Heart left ventricle (tissue), 16 donors: ENCODE results near the gene C2orf81. TPM values are rescaled to one million over a fixed set of nuclear protein-coding genes. Genes with fewer than 3 reads are reported as not detected.
"Not testable (repeated sequence)": the region's sequence is repeated elsewhere in the genome, so short reads cannot be mapped to it uniquely, and the experiment has no call there.

Experiments used
- ATAC-seq, 4 donors: fragments of 200-7000 bp; cut with Tn5 transposase; one replicate each; pipeline ENCODE4 v1.9.1; 2020 to 2022; ENCODE audit warnings: moderate library complexity in 4 of 4, mild to moderate bottlenecking in 3 of 4, moderate number of reproducible peaks in 1 of 4
- DNase-seq, 5 donors: peaks; one replicate each; pipeline ENCODE4 v3.0.0-alpha.2; 2020
- H3K27ac ChIP-seq, 12 donors: fragments of 200-600 bp; sonication (generic) in 4 of 12; one replicate each; pipeline versions ENCODE4 v1.5.0 to v1.8.0; 2016 to 2022; ENCODE audit warnings: mild to moderate bottlenecking in 2 of 12
- H3K27me3 ChIP-seq, 9 donors: fragments of 200-600 bp; sonication (generic) in 2 of 9; one replicate each; pipeline versions ENCODE4 v1.5.1 to v1.8.0; 2016 to 2022; ENCODE audit warnings: mild to moderate bottlenecking in 3 of 9
- H3K36me3 ChIP-seq, 9 donors: fragments of 200-600 bp; sonication (generic) in 2 of 9; one replicate each; pipeline versions ENCODE4 v1.5.0 to v1.8.0; 2018 to 2022; ENCODE audit warnings: mild to moderate bottlenecking in 2 of 9
- H3K4me1 ChIP-seq, 12 donors: fragments of 200-600 bp; sonication (generic) in 4 of 12; one replicate each; pipeline versions ENCODE4 v1.5.0 to v1.8.0; 2016 to 2022; ENCODE audit warnings: mild to moderate bottlenecking in 3 of 12
- H3K4me3 ChIP-seq, 12 donors: fragments of 200-600 bp; sonication (generic) in 4 of 12; one replicate each; pipeline versions ENCODE4 v1.5.0 to v1.8.0; 2017 to 2022; ENCODE audit warnings: mild to moderate bottlenecking in 9 of 12, moderate library complexity in 4 of 12
- H3K9me3 ChIP-seq, 12 donors: fragments of 200-600 bp; sonication (generic) in 4 of 12; one replicate each; pipeline versions ENCODE4 v1.5.0 to v1.8.0; 2016 to 2022; ENCODE audit warnings: mild to moderate bottlenecking in 1 of 12
- POLR2A ChIP-seq, 2 donors: fragments of 450-650 bp; IDR thresholded peaks; one replicate each; pipeline ENCODE4 v1.6.1; 2017; ENCODE audit warnings: antibody characterized with exemption in 2 of 2, mild to moderate bottlenecking in 2 of 2, moderate library complexity in 2 of 2
- WGBS, 4 donors: extraction: QIAGEN DNeasy Blood & Tissue Kit in 2 of 4; methylation state at CpG; one replicate each; pipeline versions ENCODE4 v1.1.5 to v1.1.7; 2013 to 2018; 5-methylcytosine and 5-hydroxymethylcytosine counted together
- intact Hi-C, 10 donors: fragments of 100-400 bp; cut with DNase I; formaldehyde crosslinking; loops; one replicate each; pipeline versions ENCODE4 v1.11.1 to v1.14.2; 2022
- polyA plus RNA-seq, 2 donors: library from polyadenylated mRNA; stranded (reverse); fragments of 200-250 nt; gene quantifications; one replicate each; pipeline ENCODE4 v1.2.3, GENCODE V29; 2013
- total RNA-seq, 9 donors: library from RNA; depleted of rRNA in 2 of 9; stranded (reverse); fragments of >200 nt in 2 of 9; fragmentation: NEBNext Ultra II Directional in 3 of 9; extraction: Animal tissue kit (Norgen Biotek cat#: 25700) in 3 of 9; gene quantifications; one replicate each; pipeline versions ENCODE4 v1.1.0 to v1.2.4, GENCODE V29; 2016 to 2023
- TF ChIP-seq, protein P1 (sequence below), 12 donors: fragments of 200-600 bp; sonication (generic) in 4 of 12; IDR thresholded peaks; one replicate each; pipeline versions ENCODE4 v1.5.0 to v1.8.0; 2018 to 2022; ENCODE audit warnings: antibody characterized with exemption in 12 of 12, mild to moderate bottlenecking in 5 of 12
- donor health status: ischemic (EF 13 %, LVEDD 7.1; RV severe dilation, severe dysfunction).
- donor health status: healthy with polysubstance abuse.
- donor health status: DM: no; HTN: yes; CAD: no.
- donor health status: DM: no; HTN: no; CAD: no.
- donor health status: ischemic (EF 25% LVEDD 6.9; RV normal size, moderate dysfunction).
- donor health status: ischemic (EF 25% LVEDD 5.7; RV mildly dilated, moderate dysfunction).
- donor health status: healthy.
- donor health status: DM: yes; HTN: yes; CAD: no.
- donor health status: ischemic (EF 35%, LVEDD 5.7; RV mildly dilated, moderate dysfunction).
- donor health status: nonischemic (EF 11% LVEDD 7.7; RV severe dilation, severe dysfunction).
- donor health status: DM: yes; HTN: yes; CAD: no.
- donor health status: PGD.
- donor health status: ischemic (EF 29% LVEDD 5.4; RV normal size, mild dysfunction).
- donor health status: nonischemic (EF 23%, LVEDD 6.1; RV moderate dilation, normal function).

The C2orf81 gene
- total and polyA plus RNA-seq, 11 donors, result 0.48 to 2.3 (median 0.86) TPM

DNA sequence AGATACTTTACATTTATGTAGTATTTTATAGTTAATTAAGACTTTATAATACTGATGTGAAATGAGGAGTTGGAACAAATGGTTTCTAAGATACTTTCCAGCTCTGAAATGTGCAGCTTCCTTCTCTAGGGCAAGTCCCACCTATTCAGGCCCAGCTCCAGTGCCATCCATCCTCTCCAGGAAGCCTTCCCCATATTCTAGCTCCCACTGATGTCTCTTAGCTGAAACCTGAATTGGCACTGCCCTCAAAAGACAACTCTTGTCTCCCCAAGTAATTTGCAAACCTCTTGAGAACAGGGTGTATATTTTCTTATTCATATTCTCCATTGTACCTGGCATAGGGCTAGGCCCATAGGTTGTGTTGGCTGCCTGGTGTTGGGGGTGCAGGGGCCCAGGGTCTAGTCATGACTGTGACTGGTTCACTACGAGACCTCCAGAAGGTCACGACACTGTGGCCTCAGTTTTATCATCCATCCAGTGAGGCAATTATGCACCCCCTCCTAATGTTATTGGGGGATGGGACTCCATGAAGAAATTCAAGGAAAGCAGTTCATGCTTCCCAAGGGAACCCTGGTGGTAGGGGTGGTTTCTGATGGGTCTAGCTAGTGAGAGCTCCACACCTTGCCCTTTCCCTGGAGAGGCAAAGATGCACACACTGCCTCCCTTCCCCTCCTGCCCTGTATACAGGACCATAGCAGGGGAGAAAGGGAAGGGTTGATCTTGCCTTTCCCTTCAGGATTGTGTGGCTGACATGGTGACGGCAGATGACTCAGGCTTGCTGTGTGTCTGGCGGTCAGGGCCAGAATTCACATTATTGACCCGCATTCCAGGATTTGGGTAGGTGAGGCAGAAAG lies 2.9 kb upstream of the C2orf81 start:
- intact Hi-C loops, result no loop called here
- Histone ChIP-seq H3K4me3 (no peak overlapping the region), H3K27ac (no peak overlapping the region), H3K27me3 (no peaks in the 10 kb centered on the region), H3K4me1 (peaks cover 0 to 22% (median 8%) of the 10 kb centered on the region in 12 donors), H3K9me3 (no peaks in the 10 kb centered on the region), H3K36me3 (peaks cover 0 to 47% (median 38%) of the 10 kb centered on the region in 9 donors)
- DNase-seq (no peak), ATAC-seq (no peak)
- TF ChIP-seq, protein P1, sequence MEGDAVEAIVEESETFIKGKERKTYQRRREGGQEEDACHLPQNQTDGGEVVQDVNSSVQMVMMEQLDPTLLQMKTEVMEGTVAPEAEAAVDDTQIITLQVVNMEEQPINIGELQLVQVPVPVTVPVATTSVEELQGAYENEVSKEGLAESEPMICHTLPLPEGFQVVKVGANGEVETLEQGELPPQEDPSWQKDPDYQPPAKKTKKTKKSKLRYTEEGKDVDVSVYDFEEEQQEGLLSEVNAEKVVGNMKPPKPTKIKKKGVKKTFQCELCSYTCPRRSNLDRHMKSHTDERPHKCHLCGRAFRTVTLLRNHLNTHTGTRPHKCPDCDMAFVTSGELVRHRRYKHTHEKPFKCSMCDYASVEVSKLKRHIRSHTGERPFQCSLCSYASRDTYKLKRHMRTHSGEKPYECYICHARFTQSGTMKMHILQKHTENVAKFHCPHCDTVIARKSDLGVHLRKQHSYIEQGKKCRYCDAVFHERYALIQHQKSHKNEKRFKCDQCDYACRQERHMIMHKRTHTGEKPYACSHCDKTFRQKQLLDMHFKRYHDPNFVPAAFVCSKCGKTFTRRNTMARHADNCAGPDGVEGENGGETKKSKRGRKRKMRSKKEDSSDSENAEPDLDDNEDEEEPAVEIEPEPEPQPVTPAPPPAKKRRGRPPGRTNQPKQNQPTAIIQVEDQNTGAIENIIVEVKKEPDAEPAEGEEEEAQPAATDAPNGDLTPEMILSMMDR (IDR thresholded peaks at IDR 0.05), result no peak
- no peak for TF ChIP-seq POLR2A (IDR thresholded peaks at IDR 0.05)
- 78 to 83% (median 80%) methylated on average over 5 of the region's 5 CpGs for WGBS, 4 donors

DNA sequence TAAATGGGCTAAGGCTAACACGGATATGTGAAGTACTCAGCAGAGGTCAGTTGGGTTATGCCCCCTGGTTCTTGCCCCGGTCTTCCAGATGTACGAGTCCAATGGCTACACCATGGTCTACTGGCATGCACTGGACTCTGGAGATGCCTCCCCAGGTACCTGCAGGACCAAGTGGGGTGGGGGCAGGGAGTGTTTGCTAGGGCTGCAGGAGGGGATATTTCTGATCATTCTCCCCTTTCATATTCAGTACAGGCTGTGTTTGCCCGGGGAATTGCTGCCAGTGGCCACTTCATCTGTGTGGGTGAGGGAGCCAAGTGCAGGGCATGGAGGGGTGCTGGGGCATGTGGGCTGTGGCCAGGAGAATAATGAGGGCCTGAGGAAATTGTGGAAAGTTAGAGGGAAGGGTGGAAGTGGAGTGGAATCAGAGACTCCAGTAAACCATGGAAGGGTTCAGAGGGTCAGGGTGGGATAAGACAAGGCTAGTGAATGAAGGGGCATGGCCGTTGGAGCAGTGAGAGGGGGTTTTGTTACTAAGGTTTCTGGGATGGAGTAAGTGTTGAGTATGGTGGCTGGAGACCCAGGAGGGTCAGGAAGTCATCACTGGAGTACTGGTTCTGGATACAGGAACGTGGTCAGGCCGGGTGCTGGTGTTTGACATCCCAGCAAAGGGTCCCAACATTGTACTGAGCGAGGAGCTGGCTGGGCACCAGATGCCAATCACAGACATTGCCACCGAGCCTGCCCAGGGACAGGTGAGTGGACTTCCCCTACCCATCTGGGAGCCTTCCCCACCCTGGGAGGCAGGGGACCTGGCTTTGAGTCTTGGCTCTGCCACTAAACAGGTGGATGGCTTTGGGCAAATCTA lies 2.0 kb upstream of the C2orf81 start:
- Histone ChIP-seq H3K4me1 (peaks cover 0 to 31% (median 12%) of the 10 kb centered on the region in 12 donors), H3K27ac (no peak overlapping the region), H3K9me3 (no peaks in the 10 kb centered on the region), H3K4me3 (no peak overlapping the region), H3K36me3 (peaks cover 0 to 38% (median 29%) of the 10 kb centered on the region in 9 donors), H3K27me3 (no peaks in the 10 kb centered on the region)
- DNase-seq, result no peak
- 76 to 85% (median 78%) methylated on average over 8 to 9 of the region's 9 CpGs for WGBS, 4 donors
- TF ChIP-seq, protein P1 (IDR thresholded peaks at IDR 0.05), result no peak
- no peak for TF ChIP-seq POLR2A (IDR thresholded peaks at IDR 0.05)
- no peak for ATAC-seq
- intact Hi-C loops, result no loop called here

DNA sequence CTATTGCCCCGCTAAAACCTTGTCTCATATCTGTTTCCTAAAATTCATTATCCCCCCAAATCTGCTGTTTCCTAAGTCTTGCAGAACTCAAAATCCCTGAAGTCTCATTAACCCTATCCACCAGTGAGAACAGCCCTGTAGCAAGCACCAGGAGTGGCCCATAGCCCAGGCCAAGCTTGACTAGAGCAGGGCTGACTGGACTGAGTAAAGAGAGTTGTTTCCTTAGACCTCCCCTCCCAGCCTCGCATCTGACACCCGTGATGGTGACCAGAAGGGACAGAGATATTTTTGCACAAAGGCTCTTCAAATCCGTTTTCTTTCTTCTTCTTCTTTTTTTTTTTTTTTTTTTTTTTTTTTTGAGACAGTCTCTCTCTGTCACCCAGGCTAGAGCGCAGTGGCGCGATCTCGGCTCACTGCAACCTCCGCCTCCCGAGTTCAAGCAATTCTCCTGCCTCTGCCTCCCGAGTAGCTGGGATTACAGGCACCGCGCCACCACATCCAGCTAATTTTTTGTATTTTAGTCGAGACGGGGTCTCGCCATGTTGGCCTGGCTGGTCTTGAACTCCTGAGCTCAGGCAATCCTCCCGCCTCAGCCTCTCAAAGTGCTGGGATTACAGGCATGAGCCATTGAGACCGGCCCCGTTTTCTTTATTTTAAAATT lies 846 bp downstream of the C2orf81 start:
- H3K9me3 ChIP-seq, intact Hi-C loops, H3K27me3 ChIP-seq, DNase-seq, ATAC-seq: not testable (repeated sequence)
- H3K4me3 ChIP-seq, result peak overlapping the region in 9 of 12 donors; percentile 63 to 79 (median 67)
- H3K4me1 ChIP-seq, result peaks cover 0 to 41% (median 18%) of the 10 kb centered on the region in 12 donors
- peaks cover 0 to 10% (median 3%) of the 10 kb centered on the region in 9 donors for H3K36me3 ChIP-seq
- H3K27ac ChIP-seq, result peak overlapping the region in 1 of 12 donors; percentile 32
- 76 to 83% (median 79%) methylated on average over 19 of the region's 19 CpGs for WGBS, 4 donors

DNA sequence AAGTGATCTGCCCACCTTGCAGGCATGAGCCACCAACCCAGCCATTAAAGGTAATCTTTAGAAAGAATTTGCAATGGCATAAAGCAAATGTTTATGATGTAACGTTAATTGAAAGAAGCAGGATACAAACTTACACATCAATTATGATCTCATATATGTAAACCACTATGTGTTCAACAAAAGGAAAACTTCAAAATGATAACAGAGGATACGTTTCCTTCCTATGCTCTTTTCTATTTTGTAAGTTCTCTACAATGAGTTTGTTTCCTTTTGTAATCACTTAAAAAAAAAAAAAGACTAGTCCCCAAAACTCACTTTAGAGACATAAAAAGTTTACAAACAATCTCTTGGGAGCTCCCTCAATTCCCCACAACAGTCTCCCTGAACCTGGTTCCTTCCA lies 1.4 kb downstream of the C2orf81 start:
- Histone ChIP-seq H3K4me1 (peaks cover 0 to 47% (median 20%) of the 10 kb centered on the region in 12 donors), H3K36me3 (peaks cover 0 to 5% (median 0%) of the 10 kb centered on the region in 9 donors), H3K27ac (no peak overlapping the region), H3K4me3 (no peak overlapping the region), H3K9me3 (no peaks in the 10 kb centered on the region), H3K27me3 (no peaks in the 10 kb centered on the region)
- no peak for DNase-seq
- no peak for ATAC-seq
- WGBS, 4 donors, result 82 to 87% (median 85%) methylated on average over 2 of the region's 2 CpGs
- intact Hi-C loops, result no loop called here
- TF ChIP-seq, protein P1 (IDR thresholded peaks at IDR 0.05), result no peak
